Ovary (tissue), 9 donors: ENCODE measurements around the gene MKX. TPM values are rescaled to one million over a fixed set of nuclear protein-coding genes. Genes with fewer than 3 reads are reported as not detected.

Experiments used
- DNase-seq, 5 donors: peaks; one replicate each; pipeline ENCODE4 v3.0.0-alpha.2; 2019 to 2020
- H3K27ac ChIP-seq, 2 donors: fragments of 200-600 bp; one replicate each; pipeline versions ENCODE4 v1.5.1 to v1.8.0; 2019 to 2022
- H3K27me3 ChIP-seq: fragments of 200-600 bp; one replicate; pipeline ENCODE4 v1.8.0; 2022
- H3K36me3 ChIP-seq: fragments of 200-600 bp; sonication (generic); one replicate; pipeline ENCODE4 v1.5.1; 2019
- H3K4me1 ChIP-seq: one replicate; pipeline ENCODE4 v1.8.1; 2013; ENCODE audit warnings: mild to moderate bottlenecking, moderate library complexity; ENCODE audit not compliant: insufficient read depth
- H3K4me3 ChIP-seq: fragments of 200-600 bp; sonication (generic); one replicate; pipeline ENCODE4 v1.5.1; 2017
- H3K9me3 ChIP-seq, 2 donors: fragments of 200-600 bp in 1 of 2; sonication (generic) in 1 of 2; one replicate each; pipeline versions ENCODE4 v1.5.1 to v1.8.1; 2013 to 2019; ENCODE audit warnings: mild to moderate bottlenecking in 1 of 2, moderate library complexity in 1 of 2
- EP300 ChIP-seq: sonication (generic); formaldehyde crosslinking; IDR thresholded peaks from one replicate; pipeline ENCODE4 v1.6.1; 2017; ENCODE audit warnings: antibody characterized with exemption
- POLR2A ChIP-seq: fragments of 450-650 bp; IDR thresholded peaks from one replicate; pipeline ENCODE4 v1.6.1; 2017; ENCODE audit warnings: antibody characterized with exemption, mild to moderate bottlenecking, moderate library complexity
- WGBS, 3 donors: extraction: QIAGEN DNeasy Blood & Tissue Kit in 1 of 3; methylation state at CpG; one replicate each; pipeline versions ENCODE4 v1.1.5 to v1.1.7; 2013 to 2017; 5-methylcytosine and 5-hydroxymethylcytosine counted together
- intact Hi-C, 4 donors: fragments of 100-400 bp; cut with DNase I; formaldehyde crosslinking; loops; one replicate each; pipeline versions ENCODE4 v1.11.0 to v1.15.1; 2022 to 2023
- polyA plus RNA-seq, 2 donors: library from polyadenylated mRNA; stranded (reverse); fragments of 200-250 nt in 1 of 2; fragments of 350-450 nt in 1 of 2; fragmentation: Illumina TruSeq in 1 of 2; extraction: RNeasy Lipid Tissue Mini Kit (QIAGEN cat#74804) in 1 of 2; gene quantifications; one replicate each; pipeline ENCODE4 v1.2.3, GENCODE V29; 2013 to 2014
- total RNA-seq, 7 donors: library from RNA; depleted of rRNA in 2 of 7; stranded (reverse); fragments of >200 nt in 2 of 7; fragmentation: NEBNext Ultra II Directional in 3 of 7; extraction: Animal tissue kit (Norgen Biotek cat#: 25700) in 3 of 7; gene quantifications; one replicate each; pipeline versions ENCODE4 v1.1.0 to v1.2.4, GENCODE V29; 2016 to 2023
- TF ChIP-seq, protein P1 (sequence below), 3 donors: fragments of 450-650 bp in 2 of 3; fragments of 200-600 bp in 1 of 3; IDR thresholded peaks; one replicate each; pipeline versions ENCODE4 v1.5.1 to v1.8.0; 2016 to 2022; ENCODE audit warnings: antibody characterized with exemption in 3 of 3, mild to moderate bottlenecking in 1 of 3
- donor health status: DM: no; HTN: no; CAD: no; lungs with moderate emphysema.
- donor health status: DM: no; HTN: no; CAD: no.
- donor health status: Bipolar disorder and iron deficiency.
- donor health status: DM: yes; HTN: yes; CAD: no.
- donor health status: DM: no; HTN: no; CAD: no.
- donor health status: DM: yes; HTN: yes; CAD: no.

MKX gene
- total and polyA plus RNA-seq, 9 donors: 7.4 to 39.7 (median 17.2) TPM

- H3K9me3 ChIP-seq: no peaks in the 10 kb centered on the region
- no peak overlapping the region for H3K27ac ChIP-seq
- WGBS, 3 donors: 85 to 95% (median 91%) methylated on average over 2 of the region's 2 CpGs
- no peaks in the 10 kb centered on the region for H3K36me3 ChIP-seq
- TF ChIP-seq EP300: no peak
- TF ChIP-seq, protein P1, sequence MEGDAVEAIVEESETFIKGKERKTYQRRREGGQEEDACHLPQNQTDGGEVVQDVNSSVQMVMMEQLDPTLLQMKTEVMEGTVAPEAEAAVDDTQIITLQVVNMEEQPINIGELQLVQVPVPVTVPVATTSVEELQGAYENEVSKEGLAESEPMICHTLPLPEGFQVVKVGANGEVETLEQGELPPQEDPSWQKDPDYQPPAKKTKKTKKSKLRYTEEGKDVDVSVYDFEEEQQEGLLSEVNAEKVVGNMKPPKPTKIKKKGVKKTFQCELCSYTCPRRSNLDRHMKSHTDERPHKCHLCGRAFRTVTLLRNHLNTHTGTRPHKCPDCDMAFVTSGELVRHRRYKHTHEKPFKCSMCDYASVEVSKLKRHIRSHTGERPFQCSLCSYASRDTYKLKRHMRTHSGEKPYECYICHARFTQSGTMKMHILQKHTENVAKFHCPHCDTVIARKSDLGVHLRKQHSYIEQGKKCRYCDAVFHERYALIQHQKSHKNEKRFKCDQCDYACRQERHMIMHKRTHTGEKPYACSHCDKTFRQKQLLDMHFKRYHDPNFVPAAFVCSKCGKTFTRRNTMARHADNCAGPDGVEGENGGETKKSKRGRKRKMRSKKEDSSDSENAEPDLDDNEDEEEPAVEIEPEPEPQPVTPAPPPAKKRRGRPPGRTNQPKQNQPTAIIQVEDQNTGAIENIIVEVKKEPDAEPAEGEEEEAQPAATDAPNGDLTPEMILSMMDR (IDR thresholded peaks at IDR 0.05): no peak
- TF ChIP-seq POLR2A: no peak
- intact Hi-C loops: no loop called here
- DNase-seq: no peak
- H3K4me3 ChIP-seq: no peak overlapping the region
- no peaks in the 10 kb centered on the region for H3K27me3 ChIP-seq
- H3K4me1 ChIP-seq: no peaks in the 10 kb centered on the region
Measured at GRCh38 chr10:27770181-27770580, 24.6 kb upstream of the MKX start.

DNA sequence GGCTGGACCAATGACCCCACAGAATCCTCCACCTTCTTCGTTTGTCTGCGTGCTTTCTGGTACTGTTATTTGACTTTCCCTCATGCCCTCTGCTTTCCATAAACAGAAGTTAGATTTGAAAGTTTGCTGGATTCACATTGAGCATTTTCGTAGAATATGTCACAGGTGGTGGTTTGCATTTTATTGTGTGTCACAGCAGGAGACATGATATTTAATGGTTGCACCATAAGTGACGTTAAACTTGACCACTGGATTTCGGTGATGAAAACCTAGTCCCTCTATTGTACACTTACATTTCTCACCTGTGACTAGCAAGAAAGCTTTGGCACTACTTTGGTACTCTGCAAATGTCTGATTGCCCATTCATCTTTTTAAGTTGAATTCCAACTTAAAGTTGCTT lies 15.2 kb upstream of the MKX start:
- TF ChIP-seq, protein P1 (IDR thresholded peaks at IDR 0.05): no peak
- no peak for TF ChIP-seq POLR2A
- TF ChIP-seq EP300: no peak
- no peaks in the 10 kb centered on the region for H3K4me1 ChIP-seq
- no peaks in the 10 kb centered on the region for H3K27me3 ChIP-seq
- H3K9me3 ChIP-seq: no peaks in the 10 kb centered on the region
- intact Hi-C loops: no loop called here
- no peak overlapping the region for H3K4me3 ChIP-seq
- 93 to 96% (median 95%) methylated on average over 5 of the region's 5 CpGs for WGBS, 3 donors
- DNase-seq: no peak
- H3K27ac ChIP-seq: no peak overlapping the region
- H3K36me3 ChIP-seq: no peaks in the 10 kb centered on the region

DNA sequence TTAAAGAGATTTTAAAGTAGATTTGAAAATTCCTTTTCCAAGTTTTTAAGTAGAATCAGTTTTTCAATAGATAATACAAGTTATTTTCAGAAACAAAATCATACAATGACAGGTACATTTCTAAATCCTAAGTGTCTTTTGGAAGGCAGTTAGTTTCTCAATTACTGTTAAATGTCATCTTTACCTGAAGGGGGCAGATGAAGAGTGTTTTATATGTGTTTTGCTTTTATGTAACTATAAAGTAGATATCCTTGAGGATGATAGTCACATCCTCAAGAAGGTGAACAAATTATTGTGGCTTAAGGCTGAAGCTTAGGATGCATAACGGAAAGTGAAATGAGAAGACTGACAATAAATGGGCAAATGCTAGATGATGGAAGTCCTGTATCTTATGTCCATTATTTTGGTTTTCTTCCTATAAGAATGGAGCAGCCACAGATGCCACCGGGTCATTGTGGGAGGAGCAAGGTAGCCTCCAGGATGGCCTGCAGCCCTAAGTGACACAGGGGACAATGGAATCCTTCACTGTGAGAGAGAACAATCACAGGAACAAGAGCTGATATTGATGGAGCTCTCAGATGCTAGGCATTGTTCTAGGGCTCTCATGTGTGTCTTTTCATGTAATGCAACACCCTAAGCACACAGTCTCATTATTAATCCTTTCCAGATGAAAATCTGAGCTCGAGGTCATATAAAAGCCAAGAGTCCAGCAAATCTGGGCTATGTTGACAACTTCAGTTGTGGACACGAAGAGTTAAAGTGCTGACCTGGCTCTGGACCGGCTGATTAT lies 14.1 kb upstream of the MKX start:
- WGBS, 3 donors: 75 to 79% (median 78%) methylated on average over 5 of the region's 5 CpGs
- H3K36me3 ChIP-seq: no peaks in the 10 kb centered on the region
- no peaks in the 10 kb centered on the region for H3K4me1 ChIP-seq
- intact Hi-C loops: no loop called here
- no peak overlapping the region for H3K4me3 ChIP-seq
- no peak for DNase-seq
- no peaks in the 10 kb centered on the region for H3K27me3 ChIP-seq
- H3K27ac ChIP-seq: no peak overlapping the region
- TF ChIP-seq, protein P1 (IDR thresholded peaks at IDR 0.05): no peak
- TF ChIP-seq POLR2A (no peak), EP300 (no peak)
- H3K9me3 ChIP-seq: no peaks in the 10 kb centered on the region

GRCh38 chr10:27752673-27753237 lies 7.1 kb upstream of the MKX start:
- Histone ChIP-seq H3K27me3 (no peaks in the 10 kb centered on the region), H3K27ac (no peak overlapping the region), H3K4me1 (no peaks in the 10 kb centered on the region), H3K36me3 (no peaks in the 10 kb centered on the region), H3K9me3 (no peaks in the 10 kb centered on the region), H3K4me3 (no peak overlapping the region)
- no peak for TF ChIP-seq EP300
- TF ChIP-seq, protein P1 (IDR thresholded peaks at IDR 0.05): no peak
- TF ChIP-seq POLR2A: no peak
- no peak for DNase-seq
- 75 to 90% (median 84%) methylated on average over 3 of the region's 3 CpGs for WGBS, 3 donors
- intact Hi-C loops: no loop called here
